Activated CD8-positive, alpha-beta memory T cell treated with anti-CD3 and anti-CD28 coated beads for 48 hours (primary cell): Measurements from ENCODE around the gene TMEM74B.

Experiments used
- DNase-seq, 3 experiments: peaks; one replicate each; pipeline ENCODE4 v3.0.0-alpha.2; 2020; ENCODE audit warnings: low read depth in 2 of 3, low spot score in 2 of 3

The TMEM74B gene

GRCh38 chr20:1144401-1145172, 40.2 kb downstream of the TMEM74B start:
- no peak for DNase-seq

- no peak for DNase-seq
Observed at GRCh38 chr20:1137236-1137635, 47.5 kb downstream of the TMEM74B start.

- DNase-seq = no peak
Observed at GRCh38 chr20:1134836-1135235, 49.9 kb downstream of the TMEM74B start.

- DNase-seq = no peak
Observed at GRCh38 chr20:1134355-1134754, 50.4 kb downstream of the TMEM74B start.

GRCh38 chr20:1131354-1131753, 53.4 kb downstream of the TMEM74B start:
- no peak for DNase-seq

GRCh38 chr20:1130847-1131246, 53.9 kb downstream of the TMEM74B start:
- DNase-seq = no peak
